Measurements from ENCODE around the gene GPR26.

GPR26 gene

DNA sequence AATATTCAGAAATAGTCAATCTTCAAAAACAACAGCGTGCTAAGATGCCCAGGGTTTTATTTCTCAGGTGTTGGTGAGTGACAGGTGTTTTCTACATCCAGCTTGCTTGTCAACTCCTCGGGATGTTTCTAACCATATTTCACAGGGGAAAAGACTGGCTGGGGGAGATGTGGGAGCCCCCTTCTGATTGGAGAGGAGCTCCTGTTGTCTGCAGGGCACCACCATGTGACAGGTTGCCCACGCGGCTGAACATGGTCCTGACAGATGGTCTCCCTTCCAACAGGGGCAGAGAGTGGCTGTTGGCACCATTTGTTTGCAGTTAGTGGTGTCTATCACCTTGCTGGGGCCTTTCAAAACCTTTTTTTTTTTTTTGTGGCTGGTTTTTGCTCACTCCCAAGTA is 16.5 kb upstream of the GPR26 start:
- DNase-seq = no peak

DNA sequence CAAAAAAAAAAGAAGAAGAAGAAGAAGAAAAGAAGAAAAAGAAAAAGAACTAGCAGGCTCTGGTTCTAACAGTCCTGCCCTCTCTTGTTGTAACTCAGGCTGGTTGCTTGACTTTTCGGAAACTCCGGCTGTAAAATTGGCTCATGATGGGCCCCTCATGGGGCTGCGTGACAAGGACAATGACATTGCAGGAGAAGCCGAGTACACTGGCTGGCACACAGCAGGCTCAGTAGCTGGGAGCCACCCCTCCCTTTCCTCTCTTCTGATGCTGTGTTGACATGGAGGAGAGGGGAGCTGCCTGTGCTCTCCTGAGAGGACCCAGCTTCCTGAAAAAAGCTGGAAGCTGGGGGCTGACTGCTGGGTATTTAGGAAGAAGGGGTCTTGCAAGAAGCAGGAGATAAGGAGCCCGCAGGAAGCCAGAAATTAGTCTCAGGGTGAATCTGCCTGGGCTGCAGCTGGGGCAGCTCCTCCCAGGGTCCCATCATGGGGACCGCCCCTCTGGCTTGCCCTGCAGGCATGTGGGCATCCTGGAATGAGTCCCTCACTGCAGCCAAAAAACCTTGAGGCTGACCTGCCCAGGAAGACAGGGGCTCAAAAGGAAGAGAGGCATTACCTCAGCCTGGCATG is 14.6 kb upstream of the GPR26 start:
- DNase-seq = no peak

DNA sequence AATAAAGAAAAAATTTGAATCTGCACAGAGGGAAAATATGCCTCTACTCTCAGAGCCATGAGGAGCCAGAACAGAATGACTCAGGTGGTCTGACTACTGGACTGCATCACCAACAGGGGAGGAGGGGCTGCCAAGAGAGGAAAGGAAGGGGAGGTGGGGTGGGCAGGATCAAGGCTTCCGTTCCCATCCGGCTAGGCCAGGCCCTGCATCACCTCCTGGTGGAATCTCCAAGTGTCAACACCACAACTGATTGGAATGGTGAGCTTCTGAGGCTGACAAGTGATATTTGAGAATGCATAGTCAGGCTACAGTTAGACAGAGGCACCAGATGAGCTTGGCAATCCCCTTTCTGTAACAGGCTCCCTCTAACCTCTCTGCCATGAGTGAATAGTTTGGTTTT is 10.4 kb upstream of the GPR26 start:
- no peak for DNase-seq

DNA sequence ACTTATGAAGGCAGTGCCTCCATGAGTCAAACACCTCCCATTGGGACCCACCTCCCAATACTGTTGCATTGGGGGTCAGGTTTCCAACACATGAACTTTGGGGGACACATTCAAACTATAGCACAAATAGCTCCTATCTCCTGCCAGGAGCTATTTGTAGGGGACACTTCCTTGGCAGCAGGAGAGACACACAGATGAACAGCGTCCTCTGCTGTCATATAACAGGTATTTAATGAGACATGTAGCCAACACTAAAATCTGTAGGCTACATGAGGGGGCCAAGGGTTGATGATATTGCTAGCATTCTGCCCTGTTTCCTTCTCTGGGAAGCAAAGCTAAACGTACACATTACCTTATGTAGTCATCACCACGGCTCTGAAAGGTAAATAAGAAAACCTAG is 2.6 kb upstream of the GPR26 start:
- DNase-seq = no peak

DNA sequence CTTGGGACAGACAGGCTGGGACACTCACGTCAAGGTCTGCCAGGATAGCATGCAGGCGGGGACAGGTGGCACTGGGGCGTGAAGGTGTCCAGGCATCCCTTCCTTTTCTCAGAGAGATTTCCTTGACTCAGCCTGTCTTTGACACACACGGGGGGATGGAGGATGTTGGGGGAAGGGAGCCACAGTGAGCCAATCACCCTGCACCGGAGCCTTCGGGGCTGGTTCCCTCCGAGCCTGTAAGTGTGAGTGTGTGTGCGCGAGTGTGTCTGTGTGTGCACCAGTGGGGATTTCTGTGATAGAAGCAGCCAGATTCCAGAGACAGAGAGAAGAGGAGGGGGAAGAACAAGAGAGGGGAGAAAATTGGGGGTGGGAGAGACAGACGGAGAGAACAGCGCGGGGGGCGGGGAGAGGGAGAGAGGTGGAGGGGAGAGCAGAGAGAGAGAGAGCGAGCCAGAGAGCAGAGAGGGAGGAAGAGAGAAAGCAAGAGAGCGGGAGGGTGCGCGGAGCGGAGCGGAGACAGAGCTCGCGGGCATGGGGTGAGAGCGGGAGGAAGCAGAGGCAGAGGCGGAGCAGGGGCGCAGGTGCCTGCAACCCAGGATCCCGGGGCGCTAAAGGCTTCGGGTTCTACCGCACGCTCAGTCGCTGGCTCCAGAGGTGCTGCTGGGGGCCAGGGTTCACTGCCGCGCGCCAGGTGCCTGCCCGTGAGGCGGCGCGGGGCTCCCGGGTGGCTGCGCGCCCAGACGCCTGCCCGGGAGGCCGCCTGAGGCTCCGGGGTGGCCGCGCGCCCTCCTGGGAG is 466 bp upstream of the GPR26 start:
- DNase-seq = no peak

DNA sequence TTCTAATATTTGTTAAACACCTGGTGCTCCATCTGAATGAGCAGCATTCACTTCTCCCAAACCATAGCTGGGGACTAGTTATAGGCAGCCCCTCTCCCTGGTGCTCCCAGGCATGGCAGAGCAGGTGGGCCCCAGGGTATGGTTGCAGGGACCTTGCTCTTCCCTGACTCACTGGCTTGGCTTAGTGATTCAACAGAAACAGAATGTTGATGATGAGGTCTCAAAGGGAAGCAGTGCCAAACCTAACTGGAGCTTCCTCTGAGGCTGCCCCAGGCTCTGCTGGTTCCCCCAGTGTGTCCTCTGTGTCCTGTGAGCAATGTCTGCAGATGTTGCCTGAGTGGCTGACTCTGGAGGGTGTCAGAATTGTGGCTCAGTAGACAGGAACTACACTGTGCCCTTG is 3.7 kb downstream of the GPR26 start:
- DNase-seq = no peak

DNA sequence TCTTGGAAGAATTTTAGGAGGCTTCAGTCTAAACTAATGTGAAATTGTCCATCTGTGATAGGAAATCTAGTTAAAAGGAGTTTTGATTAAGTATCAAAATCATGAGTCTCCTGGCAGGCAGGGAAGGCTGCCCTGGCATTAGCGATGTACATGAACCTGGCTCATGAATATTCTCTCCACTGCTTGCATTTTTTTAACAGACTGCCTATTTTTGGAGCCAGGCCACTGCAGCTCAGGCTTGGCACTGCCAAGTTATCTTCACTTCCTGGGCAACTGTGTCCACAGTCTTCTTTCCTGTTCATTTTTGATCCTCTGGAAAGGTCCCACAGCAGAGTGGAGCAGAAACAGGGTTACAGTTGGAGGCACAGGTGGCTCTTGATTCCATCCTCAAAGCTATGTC is 7.0 kb downstream of the GPR26 start:
- no peak for DNase-seq

DNA sequence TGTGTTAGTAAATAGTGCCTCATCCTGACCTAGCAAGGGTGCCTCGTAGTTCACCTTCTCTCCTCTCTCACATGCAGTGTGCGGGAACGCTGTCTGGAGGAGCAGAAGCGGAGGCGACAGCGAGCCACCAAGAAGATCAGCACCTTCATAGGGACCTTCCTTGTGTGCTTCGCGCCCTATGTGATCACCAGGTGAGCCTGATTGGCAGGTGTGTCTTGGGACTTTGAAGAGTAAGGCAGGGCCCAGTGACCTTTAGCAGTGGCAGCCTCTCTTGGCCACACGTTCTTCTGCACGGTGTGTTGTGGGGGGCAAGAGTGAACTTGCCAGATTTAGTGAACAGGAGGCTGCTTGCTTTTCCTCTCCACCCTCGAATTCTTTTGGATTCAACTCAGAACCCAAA is 8.6 kb downstream of the GPR26 start:
- DNase-seq = no peak

DNA sequence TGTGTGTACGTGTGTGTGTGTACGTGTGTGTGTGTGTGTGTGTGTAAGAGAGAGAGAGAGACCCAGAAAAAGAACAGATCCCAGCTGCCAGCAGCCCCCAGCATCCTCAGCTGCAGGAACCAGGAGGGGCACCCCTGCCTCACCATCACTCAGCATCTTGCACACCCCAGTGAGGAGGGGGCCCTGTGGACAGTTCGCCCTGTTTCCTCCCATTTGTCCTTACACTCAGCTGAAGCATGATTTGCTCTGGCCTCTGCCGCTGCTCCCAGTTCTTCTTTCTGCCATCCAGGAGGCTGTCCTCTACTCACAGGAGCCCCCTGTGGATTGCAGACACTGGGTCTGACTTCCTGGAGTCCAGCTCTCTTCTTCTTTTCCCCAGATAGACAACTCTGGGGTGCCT is 9.7 kb downstream of the GPR26 start:
- no peak for DNase-seq

DNA sequence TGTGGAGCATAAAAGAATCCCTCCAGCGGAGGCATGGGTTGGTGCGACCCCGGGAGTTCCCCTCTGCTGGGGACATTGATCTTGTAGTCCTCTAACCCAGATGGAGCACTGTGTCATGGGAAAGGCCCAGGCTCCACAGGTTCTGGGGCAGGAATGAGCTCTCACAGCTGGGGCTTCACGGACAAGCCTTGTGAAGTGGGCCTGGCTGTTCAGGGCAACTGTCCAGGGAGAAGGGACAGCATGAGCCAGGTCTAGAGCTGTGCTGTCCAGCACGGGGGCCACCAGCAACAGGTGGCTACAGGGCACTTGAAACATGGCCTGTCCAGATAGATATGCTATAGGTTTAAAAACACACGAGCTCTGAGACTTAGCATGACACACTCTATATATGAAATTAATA is 11.4 kb downstream of the GPR26 start:
- no peak for DNase-seq

DNA sequence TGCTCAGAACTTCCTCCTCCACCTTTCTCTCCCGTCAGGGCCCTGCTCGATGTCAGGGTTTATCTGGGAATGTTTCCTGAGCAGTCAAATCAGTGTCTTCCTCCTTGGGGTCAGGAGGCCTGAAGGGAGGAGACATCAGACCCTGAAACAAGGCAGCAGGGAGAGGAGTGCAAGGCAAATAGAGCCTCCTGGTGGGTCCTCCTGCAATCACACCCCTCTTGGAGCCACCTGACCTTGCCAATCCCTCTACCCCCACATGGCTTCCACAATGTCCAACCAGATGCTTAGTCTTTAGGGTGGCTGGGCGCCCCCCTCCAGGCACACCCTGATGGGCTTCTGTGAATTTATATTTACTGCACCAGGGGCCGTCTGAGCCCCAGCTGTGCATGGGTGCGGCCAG is 12.2 kb downstream of the GPR26 start:
- no peak for DNase-seq

DNA sequence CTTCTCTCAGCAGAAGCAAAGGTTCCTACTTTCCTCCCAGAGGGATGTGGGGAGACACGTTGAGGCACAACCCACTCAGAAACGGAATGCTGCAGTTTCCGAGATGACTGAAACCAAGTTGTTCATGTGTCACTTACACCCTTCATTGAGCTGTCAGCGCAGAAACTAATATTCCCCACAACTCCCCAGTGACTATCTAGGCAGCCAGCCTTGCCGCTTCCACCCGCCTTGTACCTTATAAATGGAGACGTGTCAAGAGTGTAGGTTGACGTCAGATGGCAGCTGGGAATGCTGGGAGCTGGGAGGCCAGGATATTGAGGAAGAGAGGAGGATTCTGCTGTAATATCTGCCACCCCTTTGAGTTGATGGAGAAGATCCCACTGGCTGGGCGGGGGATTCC is 15.1 kb downstream of the GPR26 start:
- DNase-seq = no peak

DNA sequence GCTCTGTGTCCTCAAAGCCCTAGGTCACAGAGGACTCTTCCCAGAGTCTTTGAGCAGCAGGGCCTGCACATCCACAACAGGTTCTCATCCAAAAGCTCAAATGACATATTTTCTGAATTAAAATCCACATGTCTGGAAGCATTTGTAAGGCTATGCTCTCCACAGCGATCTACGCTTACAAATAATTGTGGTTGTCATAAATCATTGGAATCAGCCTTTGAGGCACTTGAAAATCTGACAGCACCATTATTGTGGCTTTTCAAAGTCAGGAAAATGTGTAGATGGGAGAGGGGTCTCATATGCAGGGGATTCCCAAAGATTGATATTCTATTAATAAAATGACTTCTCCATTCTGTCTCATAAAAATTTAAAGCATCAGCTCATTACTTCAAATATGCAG is 16.3 kb downstream of the GPR26 start:
- no peak for DNase-seq

DNA sequence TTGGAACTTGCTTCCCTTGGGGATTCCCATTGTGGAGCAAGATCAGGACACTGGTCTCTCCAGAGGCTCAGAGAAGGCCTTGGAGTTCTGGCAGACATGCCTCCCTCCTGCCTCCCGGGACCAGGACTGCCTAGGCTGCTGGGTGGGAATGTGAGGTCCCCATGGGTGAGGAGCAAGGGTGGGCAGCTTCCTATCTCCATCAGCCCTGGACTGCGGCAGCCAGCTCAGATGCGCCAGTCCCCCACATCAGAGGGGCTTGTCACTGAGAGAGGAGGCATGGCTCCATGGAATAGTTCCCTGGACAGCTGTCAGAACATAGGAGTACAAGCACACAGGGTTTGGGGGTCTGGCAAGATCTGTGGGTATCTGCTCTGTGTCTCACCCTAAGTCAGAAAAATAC is 17.3 kb downstream of the GPR26 start:
- DNase-seq = no peak

DNA sequence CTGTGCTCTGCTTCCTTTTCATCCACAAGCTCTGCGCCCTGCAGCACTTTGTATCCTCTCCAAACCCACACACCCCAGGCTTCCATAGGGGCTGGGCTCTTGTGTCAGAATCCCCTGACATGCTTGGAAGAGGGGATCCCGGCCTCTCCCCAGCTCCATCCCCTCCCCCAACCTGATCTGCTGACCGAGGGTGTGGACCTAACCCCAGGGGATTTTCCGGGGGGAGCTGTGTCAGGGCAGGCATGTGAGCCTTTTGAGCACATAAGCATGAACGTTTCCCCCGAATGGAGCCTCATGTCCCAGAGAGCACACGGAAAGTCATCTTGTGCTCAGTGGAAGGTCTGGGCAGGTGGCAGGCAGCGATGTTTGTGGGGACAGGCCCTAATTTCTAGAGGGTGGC is 17.7 kb downstream of the GPR26 start:
- no peak for DNase-seq

DNA sequence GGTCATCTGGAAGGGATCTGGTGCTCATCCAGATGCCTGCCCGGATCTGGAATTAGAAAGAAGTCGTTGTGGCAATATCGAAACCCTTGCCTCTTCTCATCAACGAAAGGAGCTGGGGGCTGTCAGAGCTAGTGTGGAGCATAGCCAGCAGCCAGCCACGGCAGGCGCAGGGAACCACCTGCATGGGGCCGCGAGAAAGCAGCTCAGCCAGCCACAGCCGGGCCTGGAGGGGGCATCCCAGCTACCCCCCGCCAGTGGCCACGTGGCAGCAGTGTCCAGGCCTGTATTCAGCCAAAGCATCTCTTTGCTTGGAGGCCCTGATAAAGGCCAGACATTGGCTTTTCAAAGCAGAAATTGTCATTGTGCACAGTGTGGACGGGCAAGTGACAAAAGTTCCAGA is 19.1 kb downstream of the GPR26 start:
- DNase-seq = no peak

DNA sequence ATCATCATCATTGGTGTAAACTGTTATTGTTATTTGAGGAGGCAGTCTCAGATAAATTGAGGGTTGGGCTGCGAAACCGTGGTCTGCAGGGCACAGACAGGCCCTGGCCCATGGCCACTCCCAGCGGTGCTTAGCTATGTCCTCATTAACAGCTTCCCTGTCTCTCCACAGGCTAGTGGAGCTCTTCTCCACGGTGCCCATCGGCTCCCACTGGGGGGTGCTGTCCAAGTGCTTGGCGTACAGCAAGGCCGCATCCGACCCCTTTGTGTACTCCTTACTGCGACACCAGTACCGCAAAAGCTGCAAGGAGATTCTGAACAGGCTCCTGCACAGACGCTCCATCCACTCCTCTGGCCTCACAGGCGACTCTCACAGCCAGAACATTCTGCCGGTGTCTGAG is 21.6 kb downstream of the GPR26 start:
- DNase-seq = no peak

DNA sequence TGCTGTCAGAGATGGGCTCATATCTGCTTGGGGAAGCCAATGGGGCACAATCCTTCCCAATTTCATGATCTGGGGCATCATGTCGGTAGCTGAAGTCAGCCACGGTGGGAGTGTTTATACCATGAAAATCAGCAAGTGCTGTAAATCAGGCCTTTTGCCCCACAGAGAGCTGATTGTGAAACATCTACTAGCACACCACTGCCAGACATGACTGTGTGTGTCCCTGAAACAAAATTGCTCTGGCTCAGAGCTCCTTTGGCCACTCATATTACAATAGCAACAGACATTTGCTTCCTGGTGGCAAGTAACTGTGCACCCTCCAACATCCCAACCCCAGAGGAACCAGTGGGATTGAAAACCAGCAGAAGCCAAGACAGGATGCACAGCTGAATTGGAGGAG is 23.7 kb downstream of the GPR26 start:
- no peak for DNase-seq

DNA sequence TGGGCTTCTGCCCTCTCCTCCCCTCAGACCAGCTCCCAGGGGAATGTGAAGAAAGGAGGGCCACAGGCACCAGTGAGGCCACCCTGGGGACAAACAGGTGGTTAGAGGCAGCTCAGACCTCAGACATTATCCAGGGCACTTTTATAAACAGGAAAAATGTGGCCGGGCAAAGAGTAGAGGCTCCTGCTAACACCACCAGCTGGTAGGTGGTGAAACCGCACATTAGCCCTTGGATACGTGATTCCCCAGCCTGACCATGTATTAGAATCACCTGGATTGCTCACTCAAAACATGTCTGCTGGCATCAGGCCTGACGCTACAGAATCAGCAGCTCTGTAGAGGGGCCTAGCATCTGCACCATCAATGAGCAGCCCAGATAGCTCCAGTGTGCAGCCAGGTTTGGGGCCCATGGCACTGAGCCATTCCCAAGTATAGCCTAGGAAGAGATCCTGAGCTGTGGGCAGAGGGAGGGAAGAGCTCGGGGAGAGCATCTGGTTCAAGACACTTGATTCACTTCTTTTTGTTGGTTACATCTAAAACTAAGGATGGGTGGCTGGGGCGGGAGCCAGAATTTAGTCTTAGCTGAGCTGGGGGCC is 37.1 kb downstream of the GPR26 start:
- DNase-seq = no peak

DNA sequence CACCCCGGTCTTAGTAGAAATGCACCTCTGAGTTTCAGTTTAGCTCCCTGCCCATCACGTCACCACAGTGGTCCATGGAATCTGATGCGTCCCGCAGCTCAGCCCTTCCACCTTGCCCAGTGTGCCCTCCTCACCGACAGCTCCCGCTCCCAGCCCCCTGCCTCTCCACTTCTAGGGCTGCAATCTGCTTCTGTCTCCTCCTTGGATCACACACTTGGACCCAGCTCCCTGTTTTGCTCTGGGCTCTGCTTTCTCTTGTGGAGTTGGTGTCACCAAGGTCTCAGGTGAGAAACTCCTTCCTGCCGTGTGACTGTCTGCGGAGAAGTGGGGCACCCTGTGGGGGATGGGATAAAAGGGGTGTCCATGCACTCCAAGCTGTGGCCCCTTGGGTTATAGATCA is 37.9 kb downstream of the GPR26 start:
- no peak for DNase-seq

DNA sequence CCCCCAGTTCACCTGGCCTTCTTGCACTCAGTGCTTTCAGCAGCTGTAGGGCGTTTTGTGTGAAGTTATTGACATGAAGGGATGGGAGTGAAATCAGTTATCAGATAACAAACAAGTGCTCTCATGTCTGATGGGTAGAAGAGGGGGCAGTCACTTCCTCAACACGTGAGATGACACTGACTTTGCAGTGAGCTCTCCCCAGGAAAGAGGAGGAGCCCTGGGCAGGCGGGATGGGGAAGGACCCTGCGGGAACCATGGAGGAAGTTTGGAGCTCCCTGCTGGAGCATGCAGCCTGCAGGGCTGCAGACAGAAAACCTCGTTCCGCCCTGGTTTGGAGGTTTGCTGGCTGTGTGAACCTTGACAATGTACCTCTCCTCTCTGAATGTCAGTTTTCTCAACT is 38.7 kb downstream of the GPR26 start:
- DNase-seq = no peak

DNA sequence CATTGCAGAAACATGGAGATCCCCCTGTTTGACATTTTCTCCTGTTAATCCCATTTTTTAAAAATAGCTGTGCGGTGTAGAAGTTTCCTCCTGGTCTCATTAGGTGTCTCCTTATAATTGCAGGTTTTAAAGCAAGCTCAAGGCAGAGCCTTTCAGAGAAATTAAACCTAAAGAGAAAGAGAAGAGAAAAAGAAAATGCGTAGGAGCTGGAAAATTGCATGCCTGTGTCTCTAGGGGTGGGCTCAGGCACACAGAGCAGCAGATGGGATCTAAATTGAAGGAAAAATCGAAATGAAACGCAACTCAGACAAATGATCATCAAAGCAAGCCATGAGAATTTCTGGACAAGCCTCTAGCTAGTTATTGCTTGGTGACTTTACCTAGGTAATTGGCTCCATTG is 40.1 kb downstream of the GPR26 start:
- DNase-seq = no peak

DNA sequence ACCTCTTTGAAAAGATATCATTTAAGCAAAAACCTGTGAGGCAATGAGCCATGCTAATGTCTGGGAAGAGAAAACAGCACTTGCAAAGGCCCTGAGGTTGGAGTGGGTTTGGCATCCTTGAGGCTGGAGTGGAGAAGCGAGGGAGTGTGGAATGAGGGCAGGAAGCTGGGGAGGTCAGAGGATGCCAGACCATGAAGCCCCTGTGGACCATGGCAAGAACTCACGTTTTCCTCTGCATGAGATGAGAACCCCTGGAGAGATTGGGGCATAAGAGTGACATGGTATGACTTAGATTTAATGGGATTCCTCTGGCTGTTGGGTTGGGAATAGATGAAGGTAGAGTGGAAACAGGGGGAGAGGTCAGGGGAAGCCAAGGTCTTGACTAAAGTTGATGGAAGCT is 49.4 kb downstream of the GPR26 start:
- no peak for DNase-seq

DNA sequence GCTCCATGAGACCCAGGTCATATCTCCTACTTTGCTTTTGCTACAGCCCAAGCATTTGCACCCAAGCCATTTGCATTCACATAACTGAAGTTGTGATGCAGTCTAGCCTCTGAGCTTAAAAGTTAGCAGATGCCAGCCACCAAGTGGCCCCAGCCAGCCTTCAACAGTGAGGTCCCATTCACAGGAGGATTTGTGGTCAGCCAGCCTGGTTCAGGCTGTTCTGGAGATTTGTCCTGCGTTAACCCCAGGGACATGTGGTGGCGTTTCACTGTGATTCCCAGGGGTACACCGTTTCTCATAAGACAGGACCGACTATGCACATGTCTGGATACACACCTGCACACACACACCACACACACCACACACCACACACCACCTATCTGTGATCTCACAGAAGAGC is 51.2 kb downstream of the GPR26 start:
- no peak for DNase-seq

DNA sequence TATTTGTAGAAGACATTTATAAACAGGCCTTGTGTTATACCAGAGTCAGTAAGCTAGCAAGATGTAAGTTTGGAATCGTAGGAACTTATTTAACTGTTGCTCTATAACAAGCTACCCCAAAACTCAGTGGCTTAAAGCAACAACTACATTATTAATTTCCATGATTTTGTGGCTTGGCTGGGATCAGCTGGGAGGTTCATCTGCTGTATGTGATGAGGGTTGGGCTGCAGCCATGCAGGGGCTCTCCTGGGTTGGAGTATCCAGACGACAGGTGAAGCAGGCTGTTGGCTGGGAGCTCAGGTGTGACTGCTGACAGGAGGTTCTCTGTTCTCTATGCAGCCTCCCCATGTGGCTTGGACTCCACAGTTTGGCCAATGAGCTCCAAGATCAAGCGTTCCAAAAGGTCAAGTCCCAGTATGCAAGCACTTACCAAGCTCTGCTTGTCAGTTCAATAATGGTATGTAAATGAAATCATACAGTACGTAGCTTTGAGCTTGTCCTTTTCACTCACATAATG is 52.4 kb downstream of the GPR26 start:
- no peak for DNase-seq
